ENCODE results near the gene C3orf22.

C3orf22 gene

DNA sequence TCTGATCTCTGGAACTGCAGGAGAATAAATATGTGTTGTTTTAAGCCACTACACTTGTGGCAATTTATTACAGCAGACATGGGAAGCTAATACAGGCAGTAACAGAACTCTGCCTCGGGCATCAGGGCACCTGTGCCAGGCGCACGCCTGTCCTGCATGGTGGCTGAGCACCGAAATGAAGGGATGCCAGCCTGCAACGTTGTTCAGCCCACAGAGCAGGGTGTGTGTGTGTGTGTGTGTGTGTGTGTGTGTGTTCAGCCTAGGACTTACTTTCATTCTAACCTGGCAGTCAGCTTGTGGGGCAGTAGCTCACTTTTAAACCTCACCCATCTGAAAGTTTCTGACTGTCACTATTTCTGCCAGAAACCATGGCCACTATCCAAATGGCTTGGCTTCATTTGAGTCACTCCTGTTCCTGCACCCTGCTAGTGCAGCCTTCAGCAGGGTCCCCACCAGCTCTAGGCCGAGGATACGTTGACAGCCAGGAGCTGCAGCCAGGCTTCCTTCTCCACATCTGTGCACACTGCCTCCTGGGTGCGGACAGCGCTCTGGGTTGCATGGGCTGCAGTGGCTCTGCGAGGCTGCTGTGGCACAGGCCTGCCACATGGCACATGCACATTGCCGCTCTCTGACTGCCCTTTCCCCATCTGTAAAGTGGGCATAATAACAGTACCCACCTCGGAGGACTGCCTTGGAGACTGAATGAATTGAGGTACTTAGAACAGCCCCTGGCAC, 45.6 kb downstream of the C3orf22 start:
- no peak for DNase-seq (ENCODE audit: low read depth in 3 of 3)

- DNase-seq (ENCODE audit: low read depth in 3 of 3): no peak
These were observed 46.7 kb downstream of the C3orf22 start for GRCh38 chr3:126512026-126512425.

DNA sequence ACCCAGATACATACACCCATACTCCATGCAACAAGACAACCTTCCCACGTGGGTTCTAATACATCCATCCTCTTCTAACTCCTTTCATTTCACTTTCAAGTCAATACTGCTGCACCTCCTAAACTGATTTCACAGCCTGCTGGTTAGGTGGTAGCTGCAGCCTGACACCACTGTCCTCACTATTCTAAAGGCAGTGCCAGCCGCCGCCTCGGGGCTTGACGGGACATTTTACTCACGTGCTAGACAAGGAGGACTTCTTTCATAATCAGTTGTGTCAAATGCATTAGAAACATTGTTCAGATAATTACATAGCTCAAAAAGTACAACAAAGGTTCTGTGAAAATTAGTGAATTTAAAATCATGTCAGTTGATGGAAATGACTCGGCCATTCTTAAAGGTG, 47.4 kb downstream of the C3orf22 start:
- DNase-seq (ENCODE audit: low read depth in 3 of 3): no peak

DNA sequence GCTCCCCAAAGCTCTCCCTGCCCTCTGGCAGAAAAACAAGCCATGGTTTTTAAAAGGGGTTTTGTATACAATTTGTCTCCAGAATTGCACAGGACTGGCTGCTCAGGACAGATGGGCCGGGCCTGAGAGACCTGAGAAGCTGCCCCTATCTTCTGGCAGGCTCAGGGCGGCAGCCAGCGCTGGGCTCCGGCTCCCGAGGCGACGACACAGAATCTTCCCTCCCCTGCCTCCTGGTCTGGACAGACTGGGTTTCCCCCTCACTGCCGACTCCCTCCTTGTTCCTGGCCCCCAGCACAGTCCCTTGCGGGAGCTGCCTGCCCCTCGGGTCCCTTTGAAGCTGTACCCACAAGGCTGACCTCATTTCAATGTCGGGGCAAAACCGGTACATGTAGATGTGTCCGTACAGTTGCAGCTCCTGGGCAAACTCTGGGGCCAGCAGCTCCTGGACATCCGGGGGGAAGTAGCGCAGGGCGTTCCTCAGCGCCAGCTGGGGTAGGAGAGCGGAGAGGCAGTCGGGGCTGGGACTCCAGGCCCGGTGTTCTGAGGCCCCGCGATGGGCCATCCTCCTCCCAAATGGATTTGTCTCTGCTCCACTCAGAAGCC, 48.3 kb downstream of the C3orf22 start:
- no peak for DNase-seq (ENCODE audit: low read depth in 3 of 3)

- DNase-seq (ENCODE audit: low read depth in 3 of 3): no peak
These were observed 49.0 kb downstream of the C3orf22 start for GRCh38 chr3:126509597-126510307.

- no peak for DNase-seq (ENCODE audit: low read depth in 3 of 3)
These were observed 50.2 kb downstream of the C3orf22 start for GRCh38 chr3:126508564-126508964.

GRCh38 chr3:126507886-126508285, 50.8 kb downstream of the C3orf22 start:
- DNase-seq (ENCODE audit: low read depth in 3 of 3): no peak

GRCh38 chr3:126503701-126504100, 55.0 kb downstream of the C3orf22 start:
- DNase-seq (ENCODE audit: low read depth in 3 of 3): no peak

GRCh38 chr3:126502656-126503055, 56.1 kb downstream of the C3orf22 start:
- DNase-seq (ENCODE audit: low read depth in 3 of 3): no peak

DNA sequence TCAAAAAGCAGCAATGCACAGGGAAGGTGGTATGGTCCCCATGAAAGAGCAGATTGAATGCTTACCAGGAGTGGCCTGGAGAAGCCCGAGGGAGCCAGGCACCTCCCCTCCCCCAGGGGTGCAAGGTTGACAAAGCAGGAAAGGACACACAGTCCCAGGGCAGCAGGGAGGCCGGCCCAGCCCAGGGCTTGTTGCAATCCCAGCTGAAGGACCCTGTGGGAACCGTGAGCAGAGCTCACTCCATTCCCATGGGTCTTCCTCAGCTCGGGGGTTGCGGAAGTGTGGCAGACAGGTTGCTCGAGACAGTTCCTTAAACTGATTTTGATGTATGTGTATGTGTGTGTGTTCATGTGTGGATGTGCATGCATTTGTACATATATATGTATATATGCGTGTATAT, 57.0 kb downstream of the C3orf22 start:
- no peak for DNase-seq (ENCODE audit: low read depth in 3 of 3)

DNA sequence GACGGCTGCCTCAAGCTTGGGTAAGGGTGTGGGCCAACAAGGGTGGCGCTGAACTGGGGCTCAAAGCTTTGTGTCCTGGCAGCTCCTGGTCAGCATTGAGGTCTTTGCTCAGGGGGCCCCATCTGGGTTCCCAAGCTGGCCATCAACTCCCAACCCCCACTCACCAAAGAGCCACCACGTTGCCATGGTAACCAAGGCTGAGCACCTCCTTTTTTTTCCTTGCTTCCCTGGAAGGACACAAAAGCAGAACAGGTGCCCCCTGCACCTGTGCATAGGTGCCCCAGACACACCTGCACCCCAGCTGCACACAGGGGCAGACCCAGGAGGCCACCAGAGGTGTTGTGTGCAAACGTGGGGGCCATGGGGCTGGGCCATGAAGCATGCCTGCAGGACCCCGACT, 57.7 kb downstream of the C3orf22 start:
- no peak for DNase-seq (ENCODE audit: low read depth in 3 of 3)

- DNase-seq (ENCODE audit: low read depth in 3 of 3): no peak
These were observed 58.7 kb downstream of the C3orf22 start for GRCh38 chr3:126500016-126500415.

All from stimulated activated CD4-positive, alpha-beta T cell treated with anti-CD3 and anti-CD28 coated beads, TNF-alpha, amount 100 ng/mL, for 24 hours (primary cell).